Fibroblast of lung (primary cell): ENCODE measurements around the gene CCDC60. TPM values are rescaled to one million over a fixed set of nuclear protein-coding genes. Genes with fewer than 3 reads are reported as not detected.

Experiments used
- DNase-seq, 2 donors: peaks; one replicate each; pipeline versions ENCODE4 v3.0.0 to v3.0.0-alpha.2; 2010; ENCODE audit warnings: low read depth in 2 of 2
- H2AFZ ChIP-seq: 2 replicates; pipeline ENCODE4 v1.5.1; 2012; ENCODE audit warnings: low read length, control low read depth, inconsistent platforms
- H3K27ac ChIP-seq: 2 replicates; pipeline ENCODE4 v1.5.1; 2011; ENCODE audit warnings: low read length, control low read depth; ENCODE audit not compliant: insufficient read depth
- H3K27me3 ChIP-seq: 2 replicates; pipeline ENCODE4 v1.5.1; 2011; ENCODE audit warnings: mild to moderate bottlenecking, low read length; ENCODE audit not compliant: control insufficient read depth, insufficient read depth
- H3K36me3 ChIP-seq: 2 replicates; pipeline ENCODE4 v1.5.1; 2011; ENCODE audit warnings: low read length; ENCODE audit not compliant: control insufficient read depth, insufficient read depth
- H3K4me1 ChIP-seq: 2 replicates; pipeline ENCODE4 v1.5.1; 2011; ENCODE audit warnings: low read length; ENCODE audit not compliant: control insufficient read depth, insufficient read depth; ENCODE audit errors: extremely low read depth
- H3K4me2 ChIP-seq: 2 replicates; pipeline ENCODE4 v1.5.1; 2011; ENCODE audit warnings: low read length, control low read depth; ENCODE audit not compliant: insufficient read depth; ENCODE audit errors: extremely low read depth
- H3K4me3 ChIP-seq, 4 experiments: fragments of 200-600 bp in 1 of 4; sonication (generic) in 1 of 4; replicated peaks in 1 of 4; 2 replicates each; pipeline ENCODE4 v1.5.1; 2011 to 2016; ENCODE audit warnings: low read length in 4 of 4, low read depth in 3 of 4, mild to moderate bottlenecking in 3 of 4, control low read depth in 2 of 4, inconsistent platforms in 1 of 4, mixed read lengths in 1 of 4; ENCODE audit not compliant: insufficient read depth in 1 of 4; ENCODE audit errors: control extremely low read depth in 1 of 4
- H3K79me2 ChIP-seq: 2 replicates; pipeline ENCODE4 v1.5.1; 2012; ENCODE audit warnings: mild to moderate bottlenecking, low read length, inconsistent platforms; ENCODE audit not compliant: control insufficient read depth, insufficient read depth
- H3K9ac ChIP-seq: 2 replicates; pipeline ENCODE4 v1.5.1; 2011; ENCODE audit warnings: mild to moderate bottlenecking, low read length, control low read depth; ENCODE audit not compliant: insufficient read depth
- H3K9me3 ChIP-seq: 2 replicates; pipeline ENCODE4 v1.5.1; 2012; ENCODE audit warnings: low read depth, low read length; ENCODE audit not compliant: control insufficient read depth, insufficient read depth
- H4K20me1 ChIP-seq: 2 replicates; pipeline ENCODE4 v1.5.1; 2011; ENCODE audit warnings: low read length; ENCODE audit not compliant: control insufficient read depth, insufficient read depth; ENCODE audit errors: extremely low read depth
- EZH2 ChIP-seq: IDR thresholded peaks from 2 replicates; pipeline ENCODE4 v1.5.1; 2012; ENCODE audit warnings: low read length, control low read depth, mild to moderate bottlenecking; ENCODE audit errors: missing control alignments
- polyA plus RNA-seq, 2 donors: library from polyadenylated mRNA; depleted of rRNA in 1 of 2; stranded (reverse) in 1 of 2; unstranded in 1 of 2; fragments of >200 nt; gene quantifications; 2 replicates each; pipeline ENCODE4 v1.2.1, GENCODE V29; 2011 to 2012; ENCODE audit warnings: missing spikeins in 1 of 2
- total RNA-seq: library from RNA; depleted of rRNA; stranded (reverse); fragments of >200 nt; gene quantifications from 2 replicates; pipeline ENCODE4 v1.2.1, GENCODE V29; 2014
- TF ChIP-seq, protein P1 (sequence below), 2 donors: IDR thresholded peaks in 1 of 2; conservative IDR thresholded peaks in 1 of 2; 1 replicate in 1 of 2; 2 replicates in 1 of 2; pipeline ENCODE4 v1.5.1; 2011 to 2012; ENCODE audit warnings: low read length in 2 of 2, control low read depth in 1 of 2, inconsistent platforms in 1 of 2, low read depth in 1 of 2, mild to moderate bottlenecking in 1 of 2

Gene CCDC60
- total and polyA plus RNA-seq, 2 donors (not counting 1 experiment from before 2014, with no cell fraction given), result not detected

DNA sequence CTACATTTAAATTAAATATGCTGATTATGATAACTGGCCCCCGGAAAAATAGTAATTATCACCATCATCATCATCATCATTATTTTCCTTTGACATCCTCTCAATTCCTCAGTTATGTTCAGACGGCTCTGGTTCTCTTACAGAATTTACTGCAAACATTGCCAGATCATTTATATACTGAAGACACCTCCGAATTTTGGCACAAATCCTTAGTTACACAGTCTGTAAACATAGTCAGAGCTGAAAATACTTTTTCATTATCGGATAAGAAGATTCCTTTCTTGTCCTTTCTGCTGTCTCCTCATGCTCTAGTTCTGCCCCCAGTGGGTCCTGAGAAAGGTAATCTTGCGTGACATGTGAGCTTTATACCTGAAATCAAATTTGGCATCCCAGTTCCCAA is 40.3 kb upstream of the CCDC60 start:
- DNase-seq, result no peak
- TF ChIP-seq, protein P1, sequence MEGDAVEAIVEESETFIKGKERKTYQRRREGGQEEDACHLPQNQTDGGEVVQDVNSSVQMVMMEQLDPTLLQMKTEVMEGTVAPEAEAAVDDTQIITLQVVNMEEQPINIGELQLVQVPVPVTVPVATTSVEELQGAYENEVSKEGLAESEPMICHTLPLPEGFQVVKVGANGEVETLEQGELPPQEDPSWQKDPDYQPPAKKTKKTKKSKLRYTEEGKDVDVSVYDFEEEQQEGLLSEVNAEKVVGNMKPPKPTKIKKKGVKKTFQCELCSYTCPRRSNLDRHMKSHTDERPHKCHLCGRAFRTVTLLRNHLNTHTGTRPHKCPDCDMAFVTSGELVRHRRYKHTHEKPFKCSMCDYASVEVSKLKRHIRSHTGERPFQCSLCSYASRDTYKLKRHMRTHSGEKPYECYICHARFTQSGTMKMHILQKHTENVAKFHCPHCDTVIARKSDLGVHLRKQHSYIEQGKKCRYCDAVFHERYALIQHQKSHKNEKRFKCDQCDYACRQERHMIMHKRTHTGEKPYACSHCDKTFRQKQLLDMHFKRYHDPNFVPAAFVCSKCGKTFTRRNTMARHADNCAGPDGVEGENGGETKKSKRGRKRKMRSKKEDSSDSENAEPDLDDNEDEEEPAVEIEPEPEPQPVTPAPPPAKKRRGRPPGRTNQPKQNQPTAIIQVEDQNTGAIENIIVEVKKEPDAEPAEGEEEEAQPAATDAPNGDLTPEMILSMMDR (conservative IDR thresholded peaks at IDR 0.05 in 1 of 2, IDR thresholded peaks at IDR 0.05 in 1 of 2; ENCODE audit: low read depth in 1 of 2, low read length in 2 of 2), result no peak
- TF ChIP-seq EZH2, result no peak
- Histone ChIP-seq H3K79me2 (no peaks in the 10 kb centered on the region), H3K9ac (no peak overlapping the region), H3K4me3 (no peak overlapping the region), H3K4me2 (no peak overlapping the region), H3K27ac (no peak overlapping the region), H2AFZ (no peak overlapping the region), H3K27me3 (no peaks in the 10 kb centered on the region), H4K20me1 (no peaks in the 10 kb centered on the region), H3K9me3 (no peaks in the 10 kb centered on the region), H3K36me3 (no peaks in the 10 kb centered on the region), H3K4me1 (no peaks in the 10 kb centered on the region)

DNA sequence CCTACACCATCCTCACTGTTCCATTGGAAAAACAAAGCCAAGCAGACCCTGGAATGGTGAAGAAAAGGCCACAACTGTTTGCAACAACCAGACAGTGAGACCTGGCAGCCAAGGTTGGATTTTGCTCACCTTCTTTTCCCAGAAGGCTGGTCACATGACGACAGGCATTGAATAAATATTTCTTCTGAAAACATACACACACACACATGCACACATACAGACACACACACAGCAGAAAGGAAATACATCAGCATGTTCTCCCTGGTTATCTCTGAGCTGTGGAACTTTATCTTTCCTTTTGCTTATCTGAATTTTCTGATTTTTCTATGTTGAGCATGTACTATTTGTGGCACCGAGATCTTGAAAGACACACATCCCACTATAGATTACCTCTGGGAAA is 38.0 kb upstream of the CCDC60 start:
- H3K4me3 ChIP-seq, result no peak overlapping the region
- no peaks in the 10 kb centered on the region for H3K4me1 ChIP-seq
- no peak overlapping the region for H3K4me2 ChIP-seq
- TF ChIP-seq, protein P1 (conservative IDR thresholded peaks at IDR 0.05 in 1 of 2, IDR thresholded peaks at IDR 0.05 in 1 of 2; ENCODE audit: low read depth in 1 of 2, low read length in 2 of 2), result no peak
- no peak for TF ChIP-seq EZH2
- no peaks in the 10 kb centered on the region for H3K27me3 ChIP-seq
- no peaks in the 10 kb centered on the region for H3K9me3 ChIP-seq
- H3K27ac ChIP-seq, result no peak overlapping the region
- no peaks in the 10 kb centered on the region for H3K36me3 ChIP-seq
- H3K9ac ChIP-seq, result no peak overlapping the region
- no peak for DNase-seq
- H4K20me1 ChIP-seq, result no peaks in the 10 kb centered on the region
- H3K79me2 ChIP-seq, result no peaks in the 10 kb centered on the region
- no peak overlapping the region for H2AFZ ChIP-seq

DNA sequence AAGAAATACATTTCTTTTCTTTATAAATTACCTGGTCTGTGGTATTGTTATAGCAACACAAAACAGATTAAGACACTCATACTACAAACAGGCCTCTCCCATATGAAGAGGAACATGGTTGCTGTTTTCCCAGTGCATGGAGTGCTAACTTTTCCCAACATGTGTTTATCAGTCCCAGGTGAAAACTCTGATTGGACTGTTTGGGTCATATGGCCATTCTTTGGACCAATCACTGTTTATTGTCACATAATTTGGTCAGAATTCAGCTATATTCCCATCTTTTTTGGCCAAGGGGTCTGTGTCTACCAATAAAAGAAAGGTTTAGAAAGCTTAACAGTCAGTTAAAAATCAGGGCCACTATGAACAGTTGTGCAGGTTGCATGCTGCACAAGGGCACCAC is 35.4 kb upstream of the CCDC60 start:
- H2AFZ ChIP-seq, result no peak overlapping the region
- H3K36me3 ChIP-seq, result no peaks in the 10 kb centered on the region
- H3K27ac ChIP-seq, result no peak overlapping the region
- H3K4me2 ChIP-seq, result no peak overlapping the region
- H3K79me2 ChIP-seq, result no peaks in the 10 kb centered on the region
- no peak overlapping the region for H3K4me3 ChIP-seq
- H3K4me1 ChIP-seq, result no peaks in the 10 kb centered on the region
- H3K27me3 ChIP-seq, result no peaks in the 10 kb centered on the region
- H3K9ac ChIP-seq, result no peak overlapping the region
- TF ChIP-seq EZH2, result no peak
- TF ChIP-seq, protein P1 (conservative IDR thresholded peaks at IDR 0.05 in 1 of 2, IDR thresholded peaks at IDR 0.05 in 1 of 2; ENCODE audit: low read depth in 1 of 2, low read length in 2 of 2), result no peak
- H4K20me1 ChIP-seq, result no peaks in the 10 kb centered on the region
- H3K9me3 ChIP-seq, result no peaks in the 10 kb centered on the region
- no peak for DNase-seq
